Liver (tissue), 9 donors: ENCODE measurements around the gene MGAT5. TPM values are rescaled to one million over a fixed set of nuclear protein-coding genes. Genes with fewer than 3 reads are reported as not detected.

Source experiments
- DNase-seq: peaks from one replicate; pipeline ENCODE4 v3.0.0-alpha.2; 2017; ENCODE audit warnings: low spot score
- H3K27ac ChIP-seq, 2 donors: one replicate each; pipeline ENCODE4 v1.7.0; 2013; ENCODE audit warnings: inconsistent platforms in 2 of 2, low read length in 2 of 2, control low read depth in 1 of 2, low read depth in 1 of 2, mild to moderate bottlenecking in 1 of 2
- H3K27me3 ChIP-seq, 4 donors: one replicate each; pipeline versions ENCODE4 v1.6.1 to v1.7.0; 2013; ENCODE audit warnings: low read length in 3 of 4, inconsistent platforms in 1 of 4, mild to moderate bottlenecking in 1 of 4, moderate library complexity in 1 of 4; ENCODE audit not compliant: control insufficient read depth in 4 of 4, insufficient read depth in 4 of 4
- H3K36me3 ChIP-seq, 4 donors: one replicate each; pipeline versions ENCODE4 v1.6.1 to v1.7.0; 2013; ENCODE audit warnings: low read length in 3 of 4, mild to moderate bottlenecking in 3 of 4, low read depth in 1 of 4, moderate library complexity in 1 of 4; ENCODE audit not compliant: control insufficient read depth in 4 of 4, insufficient read depth in 3 of 4
- H3K4me1 ChIP-seq, 4 donors: one replicate each; pipeline versions ENCODE4 v1.6.1 to v1.7.0; 2013; ENCODE audit warnings: low read length in 3 of 4, mild to moderate bottlenecking in 3 of 4, moderate library complexity in 1 of 4; ENCODE audit not compliant: control insufficient read depth in 4 of 4, insufficient read depth in 4 of 4
- H3K4me3 ChIP-seq, 3 donors: one replicate each; pipeline versions ENCODE4 v1.6.1 to v1.7.0; 2013; ENCODE audit warnings: low read length in 3 of 3, control low read depth in 1 of 3, low read depth in 1 of 3, mild to moderate bottlenecking in 1 of 3
- H3K9ac ChIP-seq, 2 donors: one replicate each; pipeline ENCODE4 v1.7.0; 2013; ENCODE audit warnings: low read length in 2 of 2, mild to moderate bottlenecking in 2 of 2, moderate library complexity in 2 of 2, control low read depth in 1 of 2, low read depth in 1 of 2
- H3K9me3 ChIP-seq, 4 donors: one replicate each; pipeline versions ENCODE4 v1.6.1 to v1.7.0; 2013; ENCODE audit warnings: low read length in 3 of 4; ENCODE audit not compliant: control insufficient read depth in 4 of 4
- EGR1 ChIP-seq, 2 donors: IDR thresholded peaks; 2 replicates each; pipeline ENCODE4 v1.6.1; 2016 to 2018; ENCODE audit warnings: antibody characterized with exemption in 2 of 2, low read depth in 2 of 2
- FOXA1 ChIP-seq: IDR thresholded peaks from 2 replicates; pipeline ENCODE4 v1.6.1; 2016; ENCODE audit warnings: antibody characterized with exemption
- FOXA2 ChIP-seq: IDR thresholded peaks from 2 replicates; pipeline ENCODE4 v1.6.1; 2016; ENCODE audit warnings: antibody characterized with exemption
- GABPA ChIP-seq, 2 donors: IDR thresholded peaks in 1 of 2; conservative IDR thresholded peaks in 1 of 2; 2 replicates each; pipeline ENCODE4 v1.6.1; 2016; ENCODE audit warnings: antibody characterized with exemption in 2 of 2, mild to moderate bottlenecking in 1 of 2, moderate library complexity in 1 of 2
- HNF4A ChIP-seq, 2 donors: conservative IDR thresholded peaks; 2 replicates each; pipeline ENCODE4 v1.6.1; 2016; ENCODE audit warnings: antibody characterized with exemption in 2 of 2, mild to moderate bottlenecking in 2 of 2
- HNF4G ChIP-seq: IDR thresholded peaks from 2 replicates; pipeline ENCODE4 v1.6.1; 2016; ENCODE audit warnings: antibody characterized with exemption
- JUND ChIP-seq, 2 donors: IDR thresholded peaks; 2 replicates each; pipeline ENCODE4 v1.6.1; 2016; ENCODE audit warnings: antibody characterized with exemption in 2 of 2
- NR2F2 ChIP-seq: IDR thresholded peaks from 2 replicates; pipeline ENCODE4 v1.6.1; 2016; ENCODE audit warnings: antibody characterized with exemption
- RAD21 ChIP-seq, 2 donors: IDR thresholded peaks; 2 replicates each; pipeline ENCODE4 v1.6.1; 2016; ENCODE audit warnings: antibody characterized with exemption in 2 of 2, mild to moderate bottlenecking in 2 of 2
- RXRA ChIP-seq, 2 donors: IDR thresholded peaks; 2 replicates each; pipeline ENCODE4 v1.6.1; 2017 to 2018; ENCODE audit warnings: antibody characterized with exemption in 2 of 2, mild to moderate bottlenecking in 1 of 2
- SP1 ChIP-seq: IDR thresholded peaks from 2 replicates; pipeline ENCODE4 v1.6.1; 2018; ENCODE audit warnings: antibody characterized with exemption, mild to moderate bottlenecking
- TAF1 ChIP-seq: conservative IDR thresholded peaks from 2 replicates; pipeline ENCODE4 v1.6.1; 2016; ENCODE audit warnings: antibody characterized with exemption, mild to moderate bottlenecking
- YY1 ChIP-seq: IDR thresholded peaks from 2 replicates; pipeline ENCODE4 v1.6.1; 2016; ENCODE audit warnings: antibody characterized with exemption, mild to moderate bottlenecking
- WGBS: extraction: QIAGEN DNeasy Blood & Tissue Kit; methylation state at CpG from one replicate; pipeline ENCODE4 v1.1.7; 2013; 5-methylcytosine and 5-hydroxymethylcytosine counted together
- polyA plus RNA-seq, 2 donors: library from polyadenylated mRNA; stranded (reverse) in 1 of 2; unstranded in 1 of 2; fragments of 200-250 nt in 1 of 2; fragments of >200 nt in 1 of 2; fragmentation: Nextera tagmentation in 1 of 2; extraction: Ambion mirVana in 1 of 2; gene quantifications; one replicate each; pipeline versions ENCODE4 v1.2.1 to v1.2.3, GENCODE V29; 2013 to 2015
- total RNA-seq, 2 donors: library from RNA; depleted of rRNA; stranded (reverse); fragments of >200 nt; gene quantifications; one replicate each; pipeline ENCODE4 v1.2.3, GENCODE V29; 2014
- TF ChIP-seq, protein P1 (sequence below): fragments of 150-350 bp; IDR thresholded peaks from 2 replicates; pipeline ENCODE4 v1.5.1; 2017; ENCODE audit warnings: improper control_type of control experiment, low read depth, low read length; ENCODE audit not compliant: missing input control
- TF ChIP-seq, protein P2 (sequence below): IDR thresholded peaks from 2 replicates; pipeline ENCODE4 v1.6.1; 2016; ENCODE audit warnings: antibody characterized with exemption
- TF ChIP-seq, protein P3 (sequence below): IDR thresholded peaks from 2 replicates; pipeline ENCODE4 v1.6.1; 2016; ENCODE audit warnings: antibody characterized with exemption, mild to moderate bottlenecking
- TF ChIP-seq, protein P4 (sequence below): IDR thresholded peaks from 2 replicates; pipeline ENCODE4 v1.6.1; 2016; ENCODE audit warnings: antibody characterized with exemption
- TF ChIP-seq, protein P5 (sequence below): IDR thresholded peaks from 2 replicates; pipeline ENCODE4 v1.6.1; 2016; ENCODE audit warnings: antibody characterized with exemption
- donor health status: healthy.
- donor health status: healthy.
- donor health status: healthy.
- donor health status: healthy.
- donor health status: healthy.

MGAT5 gene
- total and polyA plus RNA-seq, 4 donors: 1.8 to 12.7 (median 5.6) TPM

DNA sequence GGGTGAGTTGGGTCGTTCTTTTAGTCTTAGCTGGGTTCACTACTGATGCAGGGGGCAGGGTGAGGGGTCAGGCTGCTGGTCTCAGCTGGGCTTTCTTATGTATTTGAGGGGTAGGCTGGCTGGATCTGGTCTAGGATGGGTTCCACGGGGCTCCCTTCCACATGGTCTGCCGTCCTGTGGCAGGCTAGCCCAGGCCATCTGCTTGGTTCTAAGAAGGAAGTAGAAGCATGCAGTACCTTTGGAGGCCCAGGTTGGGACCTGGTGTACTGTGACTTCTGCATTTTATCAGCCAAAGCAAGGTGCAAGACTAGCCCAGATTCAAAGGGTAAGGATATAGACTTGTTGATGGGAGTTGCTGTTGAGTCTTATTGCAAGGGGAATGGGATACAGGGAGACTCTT, 35.5 kb upstream of the MGAT5 start:
- no peak for DNase-seq
- no peak overlapping the region for H3K9ac ChIP-seq
- H3K4me3 ChIP-seq: no peak overlapping the region
- H3K27me3 ChIP-seq: no peaks in the 10 kb centered on the region
- TF ChIP-seq FOXA1 (no peak), GABPA (IDR thresholded peaks at IDR 0.05 in 1 of 2, conservative IDR thresholded peaks at IDR 0.05 in 1 of 2) (no peak), RAD21 (IDR thresholded peaks at IDR 0.05) (no peak), NR2F2 (no peak), JUND (IDR thresholded peaks at IDR 0.05) (no peak), TAF1 (no peak), FOXA2 (no peak), EGR1 (IDR thresholded peaks at IDR 0.05; ENCODE audit: low read depth in 2 of 2) (no peak), HNF4A (conservative IDR thresholded peaks at IDR 0.05) (no peak), HNF4G (no peak), YY1 (no peak), SP1 (no peak), RXRA (IDR thresholded peaks at IDR 0.05) (no peak)
- TF ChIP-seq, protein P1, sequence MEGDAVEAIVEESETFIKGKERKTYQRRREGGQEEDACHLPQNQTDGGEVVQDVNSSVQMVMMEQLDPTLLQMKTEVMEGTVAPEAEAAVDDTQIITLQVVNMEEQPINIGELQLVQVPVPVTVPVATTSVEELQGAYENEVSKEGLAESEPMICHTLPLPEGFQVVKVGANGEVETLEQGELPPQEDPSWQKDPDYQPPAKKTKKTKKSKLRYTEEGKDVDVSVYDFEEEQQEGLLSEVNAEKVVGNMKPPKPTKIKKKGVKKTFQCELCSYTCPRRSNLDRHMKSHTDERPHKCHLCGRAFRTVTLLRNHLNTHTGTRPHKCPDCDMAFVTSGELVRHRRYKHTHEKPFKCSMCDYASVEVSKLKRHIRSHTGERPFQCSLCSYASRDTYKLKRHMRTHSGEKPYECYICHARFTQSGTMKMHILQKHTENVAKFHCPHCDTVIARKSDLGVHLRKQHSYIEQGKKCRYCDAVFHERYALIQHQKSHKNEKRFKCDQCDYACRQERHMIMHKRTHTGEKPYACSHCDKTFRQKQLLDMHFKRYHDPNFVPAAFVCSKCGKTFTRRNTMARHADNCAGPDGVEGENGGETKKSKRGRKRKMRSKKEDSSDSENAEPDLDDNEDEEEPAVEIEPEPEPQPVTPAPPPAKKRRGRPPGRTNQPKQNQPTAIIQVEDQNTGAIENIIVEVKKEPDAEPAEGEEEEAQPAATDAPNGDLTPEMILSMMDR: no peak
- TF ChIP-seq, protein P2, sequence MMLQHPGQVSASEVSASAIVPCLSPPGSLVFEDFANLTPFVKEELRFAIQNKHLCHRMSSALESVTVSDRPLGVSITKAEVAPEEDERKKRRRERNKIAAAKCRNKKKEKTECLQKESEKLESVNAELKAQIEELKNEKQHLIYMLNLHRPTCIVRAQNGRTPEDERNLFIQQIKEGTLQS: no peak
- TF ChIP-seq, protein P3, sequence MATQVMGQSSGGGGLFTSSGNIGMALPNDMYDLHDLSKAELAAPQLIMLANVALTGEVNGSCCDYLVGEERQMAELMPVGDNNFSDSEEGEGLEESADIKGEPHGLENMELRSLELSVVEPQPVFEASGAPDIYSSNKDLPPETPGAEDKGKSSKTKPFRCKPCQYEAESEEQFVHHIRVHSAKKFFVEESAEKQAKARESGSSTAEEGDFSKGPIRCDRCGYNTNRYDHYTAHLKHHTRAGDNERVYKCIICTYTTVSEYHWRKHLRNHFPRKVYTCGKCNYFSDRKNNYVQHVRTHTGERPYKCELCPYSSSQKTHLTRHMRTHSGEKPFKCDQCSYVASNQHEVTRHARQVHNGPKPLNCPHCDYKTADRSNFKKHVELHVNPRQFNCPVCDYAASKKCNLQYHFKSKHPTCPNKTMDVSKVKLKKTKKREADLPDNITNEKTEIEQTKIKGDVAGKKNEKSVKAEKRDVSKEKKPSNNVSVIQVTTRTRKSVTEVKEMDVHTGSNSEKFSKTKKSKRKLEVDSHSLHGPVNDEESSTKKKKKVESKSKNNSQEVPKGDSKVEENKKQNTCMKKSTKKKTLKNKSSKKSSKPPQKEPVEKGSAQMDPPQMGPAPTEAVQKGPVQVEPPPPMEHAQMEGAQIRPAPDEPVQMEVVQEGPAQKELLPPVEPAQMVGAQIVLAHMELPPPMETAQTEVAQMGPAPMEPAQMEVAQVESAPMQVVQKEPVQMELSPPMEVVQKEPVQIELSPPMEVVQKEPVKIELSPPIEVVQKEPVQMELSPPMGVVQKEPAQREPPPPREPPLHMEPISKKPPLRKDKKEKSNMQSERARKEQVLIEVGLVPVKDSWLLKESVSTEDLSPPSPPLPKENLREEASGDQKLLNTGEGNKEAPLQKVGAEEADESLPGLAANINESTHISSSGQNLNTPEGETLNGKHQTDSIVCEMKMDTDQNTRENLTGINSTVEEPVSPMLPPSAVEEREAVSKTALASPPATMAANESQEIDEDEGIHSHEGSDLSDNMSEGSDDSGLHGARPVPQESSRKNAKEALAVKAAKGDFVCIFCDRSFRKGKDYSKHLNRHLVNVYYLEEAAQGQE: no peak
- TF ChIP-seq, protein P4, sequence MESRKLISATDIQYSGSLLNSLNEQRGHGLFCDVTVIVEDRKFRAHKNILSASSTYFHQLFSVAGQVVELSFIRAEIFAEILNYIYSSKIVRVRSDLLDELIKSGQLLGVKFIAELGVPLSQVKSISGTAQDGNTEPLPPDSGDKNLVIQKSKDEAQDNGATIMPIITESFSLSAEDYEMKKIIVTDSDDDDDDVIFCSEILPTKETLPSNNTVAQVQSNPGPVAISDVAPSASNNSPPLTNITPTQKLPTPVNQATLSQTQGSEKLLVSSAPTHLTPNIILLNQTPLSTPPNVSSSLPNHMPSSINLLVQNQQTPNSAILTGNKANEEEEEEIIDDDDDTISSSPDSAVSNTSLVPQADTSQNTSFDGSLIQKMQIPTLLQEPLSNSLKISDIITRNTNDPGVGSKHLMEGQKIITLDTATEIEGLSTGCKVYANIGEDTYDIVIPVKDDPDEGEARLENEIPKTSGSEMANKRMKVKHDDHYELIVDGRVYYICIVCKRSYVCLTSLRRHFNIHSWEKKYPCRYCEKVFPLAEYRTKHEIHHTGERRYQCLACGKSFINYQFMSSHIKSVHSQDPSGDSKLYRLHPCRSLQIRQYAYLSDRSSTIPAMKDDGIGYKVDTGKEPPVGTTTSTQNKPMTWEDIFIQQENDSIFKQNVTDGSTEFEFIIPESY: no peak
- TF ChIP-seq, protein P5, sequence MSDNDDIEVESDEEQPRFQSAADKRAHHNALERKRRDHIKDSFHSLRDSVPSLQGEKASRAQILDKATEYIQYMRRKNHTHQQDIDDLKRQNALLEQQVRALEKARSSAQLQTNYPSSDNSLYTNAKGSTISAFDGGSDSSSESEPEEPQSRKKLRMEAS: no peak
- no peaks in the 10 kb centered on the region for H3K9me3 ChIP-seq
- no peaks in the 10 kb centered on the region for H3K36me3 ChIP-seq
- no peak overlapping the region for H3K27ac ChIP-seq
- H3K4me1 ChIP-seq: peaks cover 0 to 2% (median 0%) of the 10 kb centered on the region in 4 donors
- WGBS: 92% methylated on average over 3 of the region's 3 CpGs
